LoVo (cell line): Measurements from ENCODE around the gene TMEM132D.
"Not testable (repeated sequence)": the region's sequence is repeated elsewhere in the genome, so short reads cannot be mapped to it uniquely, and the experiment has no call there.

Experiments
- DNase-seq: peaks from one replicate; pipeline ENCODE4 v3.0.0-alpha.2; 2016; ENCODE audit warnings: low spot score

The TMEM132D gene

DNA sequence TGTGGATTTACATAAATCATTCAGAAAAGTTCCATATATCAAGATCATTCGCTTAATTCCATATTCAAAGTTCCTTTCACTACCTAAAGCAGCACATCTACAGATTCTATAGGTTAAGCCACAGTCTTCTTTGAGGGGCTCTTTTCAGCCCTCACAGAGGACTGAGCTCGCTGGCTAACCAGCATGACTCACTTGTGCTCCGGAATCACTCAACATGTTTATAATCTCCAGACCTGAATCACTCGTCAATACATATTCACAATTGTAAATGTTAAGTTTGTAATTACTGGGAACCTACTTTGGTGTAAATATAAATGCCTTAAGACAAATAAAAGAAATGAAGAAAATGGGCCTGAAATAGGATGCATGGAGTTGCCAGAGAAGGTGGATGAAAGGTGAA is 315.7 kb downstream of the TMEM132D start:
- DNase-seq: no peak

DNA sequence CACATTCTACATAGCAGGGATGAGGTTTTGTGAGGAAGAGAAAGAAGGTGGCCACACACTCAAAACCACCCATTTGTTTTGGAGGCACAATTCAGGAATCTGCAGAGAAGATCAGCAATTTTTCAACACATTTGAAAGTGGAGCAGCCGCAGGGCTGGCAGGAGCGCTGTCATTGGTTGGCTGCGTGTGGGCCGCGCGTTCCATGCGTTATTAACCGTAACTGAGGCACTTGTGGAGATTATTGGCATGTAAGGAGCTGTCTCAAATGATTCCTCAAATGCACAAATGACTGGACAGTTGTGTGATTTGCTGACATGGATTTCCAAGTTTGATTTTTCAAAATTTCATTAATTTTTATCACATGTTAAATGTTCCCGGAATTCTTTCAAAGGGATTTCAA is 318.5 kb downstream of the TMEM132D start:
- no peak for DNase-seq

GRCh38 chr12:129579879-129580278 is 323.9 kb downstream of the TMEM132D start:
- no peak for DNase-seq

GRCh38 chr12:129571901-129572494 is 331.8 kb downstream of the TMEM132D start:
- no peak for DNase-seq

DNA sequence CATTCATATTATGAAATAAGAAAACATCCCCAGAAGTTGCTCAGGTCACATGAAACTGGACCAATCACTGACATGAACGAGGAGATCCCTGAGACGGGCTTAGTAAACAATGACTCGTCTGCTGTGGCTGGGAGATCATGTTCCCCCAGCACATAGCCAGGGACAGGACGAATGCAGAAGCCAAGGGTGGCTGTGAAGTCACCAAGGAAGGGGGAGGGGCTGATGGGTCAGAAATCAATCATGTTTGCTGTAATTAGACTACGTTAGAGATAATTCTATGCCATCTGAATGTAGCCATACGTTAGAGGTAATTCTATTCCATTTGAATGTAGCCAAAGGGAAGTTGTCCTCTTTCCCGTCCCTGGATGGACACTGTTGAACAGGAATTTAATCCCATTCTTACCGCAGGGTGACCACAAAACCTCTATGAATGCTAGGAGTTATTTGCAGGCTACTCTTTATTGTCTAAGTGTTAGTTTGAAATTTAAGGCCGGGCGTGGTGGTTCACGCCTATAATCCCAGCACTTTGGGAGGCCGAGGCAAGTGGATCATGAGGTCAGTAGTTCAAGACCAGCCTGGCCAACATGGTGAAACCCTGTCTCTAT is 332.9 kb downstream of the TMEM132D start:
- DNase-seq: no peak

- no peak for DNase-seq
These were observed 337.0 kb downstream of the TMEM132D start for GRCh38 chr12:129566800-129567199.

GRCh38 chr12:129564768-129565167 is 339.1 kb downstream of the TMEM132D start:
- DNase-seq: no peak

GRCh38 chr12:129563266-129563665 is 340.6 kb downstream of the TMEM132D start:
- no peak for DNase-seq

GRCh38 chr12:129561304-129561703 is 342.5 kb downstream of the TMEM132D start:
- no peak for DNase-seq

DNA sequence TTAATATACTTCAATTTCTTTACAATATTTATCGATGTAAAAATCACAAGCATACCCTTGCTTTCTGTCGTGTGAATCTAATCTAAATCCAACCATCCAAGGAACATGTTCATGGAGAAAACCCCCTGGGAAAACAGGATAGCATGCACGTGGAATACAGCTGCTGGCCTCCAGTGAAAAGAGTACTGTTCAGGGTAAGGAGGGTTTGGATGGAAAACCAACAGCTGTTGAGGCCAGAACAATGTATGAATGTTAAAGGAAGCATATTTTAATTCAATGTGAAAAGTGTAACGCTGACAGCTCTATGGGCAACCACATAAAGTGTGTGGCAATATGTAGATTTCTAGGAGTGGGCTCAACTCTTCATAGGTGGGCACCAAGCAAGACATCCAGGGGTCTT is 344.0 kb downstream of the TMEM132D start:
- no peak for DNase-seq

DNA sequence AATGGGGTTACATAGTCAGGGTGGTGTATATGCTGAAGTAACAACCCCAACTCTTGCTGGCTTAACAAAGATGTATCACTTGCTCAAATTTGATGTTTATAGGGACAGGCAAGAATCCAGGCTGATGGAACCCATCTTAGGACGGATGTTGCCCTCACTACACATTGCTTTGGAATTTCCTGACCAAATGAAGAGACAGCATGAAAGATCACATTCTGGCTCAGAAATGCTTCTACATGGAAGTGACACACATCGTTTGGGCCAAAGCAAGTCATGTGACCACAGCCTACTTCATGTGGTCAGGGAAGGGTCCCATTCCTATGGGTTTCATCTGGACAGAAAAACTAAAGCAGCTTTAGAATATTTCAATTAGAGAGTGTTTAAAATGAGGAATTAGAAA is 345.8 kb downstream of the TMEM132D start:
- no peak for DNase-seq

DNA sequence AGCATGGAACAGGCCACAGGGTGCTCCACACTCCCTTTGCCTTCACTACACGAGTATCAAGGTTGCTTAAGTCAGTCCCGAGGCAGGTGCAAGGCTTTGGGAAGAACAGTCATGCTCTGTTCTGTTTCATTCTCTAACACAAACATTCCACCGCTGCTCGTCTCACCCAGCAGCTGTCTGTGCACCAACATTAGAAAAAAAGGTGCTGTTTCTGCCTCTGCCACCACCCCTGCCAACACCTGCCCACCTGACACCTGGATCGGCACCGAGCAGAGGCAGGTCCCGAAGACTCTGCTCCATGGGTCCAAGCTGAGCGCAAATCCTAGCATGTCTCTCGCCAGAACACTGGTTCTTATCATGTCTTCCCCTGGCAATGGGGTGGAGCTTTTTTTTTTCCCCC is 347.7 kb downstream of the TMEM132D start:
- no peak for DNase-seq

DNA sequence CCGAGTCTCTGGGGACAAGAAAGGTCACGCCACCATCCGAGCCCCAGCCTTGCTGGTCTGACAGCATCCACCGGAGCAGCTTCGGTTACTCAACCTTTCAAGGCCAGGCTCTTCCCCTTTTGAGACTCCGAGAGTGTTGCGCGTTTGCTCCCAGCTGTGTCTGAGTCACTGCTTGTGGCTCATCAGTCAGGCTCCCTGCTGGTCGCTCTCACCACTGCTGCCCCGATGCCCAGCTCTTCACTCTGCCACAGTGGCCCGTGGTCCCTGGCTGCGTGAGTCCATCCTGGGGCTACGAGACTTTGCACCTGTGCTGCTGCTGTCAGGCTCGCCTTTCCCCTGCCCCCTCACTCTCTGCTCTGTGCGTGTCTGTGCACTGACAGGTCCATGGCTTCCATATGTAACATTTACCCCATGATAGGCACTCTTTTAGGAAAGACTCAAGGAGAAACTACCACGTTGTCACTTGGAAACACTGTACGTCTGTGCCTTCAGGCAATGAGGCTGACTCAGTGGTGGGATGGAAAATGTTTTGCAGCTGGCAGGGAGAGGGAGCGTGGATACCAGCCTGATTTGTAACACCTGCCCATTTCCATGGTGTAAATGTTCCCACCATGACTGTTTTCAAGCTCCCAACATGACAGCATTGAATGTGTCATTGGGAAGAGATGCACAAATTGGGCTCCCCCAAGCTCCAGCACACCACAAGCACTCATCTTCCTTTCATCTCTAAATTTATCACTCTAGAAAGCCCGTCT is 350.7 kb downstream of the TMEM132D start:
- no peak for DNase-seq

GRCh38 chr12:129551441-129551840 is 352.4 kb downstream of the TMEM132D start:
- no peak for DNase-seq

DNA sequence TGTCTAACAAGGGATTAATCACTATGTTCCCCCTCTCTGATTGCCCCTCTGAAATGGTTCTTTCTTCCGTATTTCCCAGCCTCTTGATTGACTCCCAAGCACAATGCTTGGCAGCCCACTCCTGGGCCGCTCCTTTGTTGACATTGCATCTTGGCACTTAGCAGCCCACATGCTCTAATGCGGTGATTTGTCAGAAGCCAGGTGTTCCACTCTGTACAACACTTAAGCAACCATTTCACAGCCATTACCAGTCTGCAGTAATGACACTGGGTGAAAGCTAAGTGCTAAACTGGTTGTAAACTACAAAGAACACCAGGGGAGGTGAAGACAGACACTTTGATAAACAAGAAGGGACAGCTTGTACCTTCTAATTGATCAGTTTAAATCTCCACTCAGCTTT is 353.5 kb downstream of the TMEM132D start:
- no peak for DNase-seq

GRCh38 chr12:129549656-129550055 is 354.2 kb downstream of the TMEM132D start:
- no peak for DNase-seq

- DNase-seq: not testable (repeated sequence)
These were observed 354.8 kb downstream of the TMEM132D start for GRCh38 chr12:129549020-129549419.

DNA sequence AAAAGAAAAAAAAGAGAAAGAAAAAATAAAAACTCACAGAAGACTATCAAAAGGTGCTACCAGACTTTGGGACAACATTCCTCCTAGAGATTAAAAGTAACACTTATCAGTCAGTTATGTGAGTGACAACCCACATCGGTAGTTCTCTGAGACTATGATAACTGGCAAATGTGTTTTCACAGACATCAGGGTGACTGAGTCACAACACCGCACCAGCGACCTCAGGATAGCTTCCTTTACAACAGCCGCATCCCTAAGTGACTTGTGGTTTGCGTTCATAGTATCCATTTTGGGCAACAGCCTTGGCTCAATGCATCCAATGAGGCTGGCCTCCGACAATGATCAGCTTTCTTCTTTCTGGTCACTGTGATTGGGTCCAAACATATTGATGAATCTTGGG is 359.1 kb downstream of the TMEM132D start:
- no peak for DNase-seq

GRCh38 chr12:129540954-129541353 is 362.9 kb downstream of the TMEM132D start:
- DNase-seq: no peak

GRCh38 chr12:129540249-129540648 is 363.6 kb downstream of the TMEM132D start:
- DNase-seq: no peak

DNA sequence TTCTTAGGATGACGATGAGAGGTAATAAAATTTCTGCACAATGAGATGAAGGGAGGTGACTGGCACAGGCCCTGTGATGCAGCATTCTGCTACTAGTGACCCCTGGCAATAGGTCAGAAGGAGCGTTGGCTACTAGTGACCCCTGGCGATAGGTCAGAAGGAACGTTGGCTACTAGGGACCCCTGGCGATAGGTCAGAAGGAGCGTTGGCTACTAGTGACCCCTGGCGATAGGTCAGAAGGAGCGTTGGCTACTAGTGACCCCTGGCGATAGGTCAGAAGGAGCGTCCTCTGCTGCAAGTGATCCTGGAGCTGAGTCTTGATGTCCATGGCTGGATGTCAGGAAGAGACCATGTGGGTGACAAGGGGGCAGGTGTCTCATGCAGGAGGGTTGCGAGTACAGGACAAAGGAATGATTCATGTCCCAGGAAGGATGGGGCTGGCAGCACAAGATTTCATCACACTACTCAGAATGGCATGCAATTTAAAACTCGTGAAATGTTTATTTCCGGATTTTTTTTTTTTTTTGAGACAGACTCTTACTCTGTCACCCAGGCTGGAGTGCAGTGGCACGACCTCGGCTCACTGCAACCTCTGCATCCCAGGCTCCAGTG is 365.0 kb downstream of the TMEM132D start:
- DNase-seq: not testable (repeated sequence)

- DNase-seq: no peak
These were observed 365.7 kb downstream of the TMEM132D start for GRCh38 chr12:129538137-129538536.
